ENCODE results near the gene KRT35.

The KRT35 gene

DNA sequence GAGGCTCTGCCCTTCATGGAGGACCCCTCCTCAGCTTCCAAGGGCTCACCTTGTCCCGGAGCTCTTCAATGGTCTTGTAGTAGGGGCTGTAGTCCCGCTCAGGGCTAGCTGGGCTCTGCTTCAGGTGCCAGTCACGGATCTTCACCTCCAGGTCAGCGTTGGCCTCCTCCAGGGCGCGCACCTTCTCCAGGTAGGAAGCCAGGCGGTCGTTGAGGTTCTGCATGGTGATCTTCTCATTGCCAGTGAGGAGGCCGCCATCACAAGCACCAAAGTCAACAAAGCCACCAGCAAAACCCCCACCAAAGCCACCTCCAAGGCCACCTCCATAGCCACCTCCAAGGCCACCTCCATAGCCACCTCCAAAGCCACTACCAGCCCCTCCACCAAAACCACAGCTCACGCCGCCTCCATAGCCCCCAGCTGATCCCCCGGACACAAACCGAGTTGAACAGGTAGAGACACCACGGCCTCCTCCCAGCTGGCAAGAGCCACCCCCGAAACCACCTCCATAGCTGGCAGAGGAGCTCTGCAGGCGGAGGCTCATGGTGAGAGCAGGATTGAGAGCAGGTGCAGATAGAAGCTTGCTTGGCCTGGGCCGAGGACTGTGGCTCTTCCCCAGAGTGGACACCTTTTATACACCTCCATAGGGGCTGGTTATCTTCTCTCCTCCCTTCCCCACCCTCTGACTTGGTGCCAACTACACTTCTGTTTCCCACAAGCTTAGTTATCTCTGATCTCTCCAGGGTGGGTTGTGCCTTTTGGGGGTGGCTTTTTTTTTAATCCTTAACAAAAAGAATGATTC, 24.3 kb upstream of the KRT35 start, which contains the start of gene KRT13:
KRT13 (minus strand) TSS at position 606 of the 802 bp plus-strand sequence; CDS start at position 544, 62 bp downstream.
- WGBS (ENCODE audit: extremely low coverage, insufficient coverage, insufficient read length), result no CpG with 5 or more reads among the region's 17 CpGs
- Histone ChIP-seq H3K36me3 (ENCODE audit: control insufficient read depth in 1 of 2, insufficient read depth in 2 of 2, low read length in 2 of 2) (no peaks in the 10 kb centered on the region), H3K18ac (ENCODE audit: low read length) (no peak within 1 kb of the TSS), H4K91ac (ENCODE audit: low read depth, low read length) (no peak within 1 kb of the TSS), H3K9me3 (ENCODE audit: insufficient read depth, low read depth, low read length) (peaks cover 1% of the 10 kb centered on the region), H3K4me1 (ENCODE audit: control insufficient read depth in 1 of 2, insufficient read depth in 2 of 2, low read length in 2 of 2) (peaks cover 0 to 6% of the 10 kb centered on the region in 2 experiments), H2AFZ (ENCODE audit: insufficient read depth, low read length, poor library complexity) (no peak within 1 kb of the TSS), H2BK120ac (ENCODE audit: insufficient read depth, low read length, poor library complexity) (no peak within 1 kb of the TSS), H3K27me3 (ENCODE audit: insufficient read depth, low read length) (no peaks in the 10 kb centered on the region), H3K4me2 (ENCODE audit: low read length) (no peak within 1 kb of the TSS), H3K9ac (ENCODE audit: low read length) (no peak within 1 kb of the TSS), H2AK5ac (ENCODE audit: low read length) (no peak within 1 kb of the TSS), H3K14ac (ENCODE audit: low read length) (no peak within 1 kb of the TSS), H2BK12ac (ENCODE audit: low read length) (no peak within 1 kb of the TSS), H3K79me1 (ENCODE audit: low read length) (no peaks in the 10 kb centered on the region), H2BK5ac (ENCODE audit: low read depth, low read length, poor library complexity) (no peak within 1 kb of the TSS), H4K8ac (ENCODE audit: low read depth, low read length) (no peak within 1 kb of the TSS), H3K23ac (ENCODE audit: low read length) (no peak within 1 kb of the TSS), H3K4ac (ENCODE audit: low read depth, low read length) (no peak within 1 kb of the TSS), H3K27ac (ENCODE audit: low read depth, low read length) (no peak within 1 kb of the TSS), H3K4me3 (ENCODE audit: low read depth, low read length) (no peak within 1 kb of the TSS), H3K79me2 (ENCODE audit: control insufficient read depth, insufficient read depth, low read length, poor library complexity) (no peaks in the 10 kb centered on the region), H4K12ac (ENCODE audit: low read depth, low read length) (no peak within 1 kb of the TSS)
- DNase-seq, result no peak

DNA sequence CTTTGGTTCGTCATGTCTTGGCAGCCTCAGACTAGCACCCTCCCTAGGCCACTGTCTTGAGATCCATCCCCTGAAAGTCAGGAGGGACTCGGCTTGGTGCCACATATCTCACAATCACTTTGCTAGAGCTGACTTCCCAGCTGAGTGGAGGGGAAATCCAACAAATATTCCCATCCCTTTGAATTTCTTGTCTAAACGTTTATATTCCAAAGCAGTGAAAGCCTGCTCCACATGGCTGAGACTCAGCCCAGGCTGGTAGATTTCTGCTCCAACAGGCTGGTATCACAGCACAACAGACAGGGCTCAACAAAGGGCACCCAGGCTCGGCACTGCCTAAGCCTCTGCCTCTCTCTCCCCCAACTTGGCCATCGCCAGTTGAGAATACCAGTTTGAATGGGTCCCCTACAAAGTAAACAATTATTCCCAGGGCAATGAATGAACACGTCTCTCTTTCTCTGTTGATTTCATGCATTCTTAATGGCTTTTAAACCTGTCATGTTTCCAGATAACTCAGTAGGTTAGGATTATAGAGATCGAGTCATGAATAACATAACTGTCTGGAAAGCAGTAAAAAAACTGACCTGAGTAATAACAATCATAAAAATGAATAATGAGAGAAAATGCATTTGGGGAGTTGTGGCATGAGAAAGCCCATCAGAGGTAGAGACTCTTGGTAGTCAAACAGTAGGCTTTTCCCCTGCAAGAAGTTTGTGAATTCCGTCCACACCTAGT, 23.5 kb upstream of the KRT35 start:
- H3K9me3 ChIP-seq (ENCODE audit: insufficient read depth, low read depth, low read length), result peaks cover 1% of the 10 kb centered on the region
- DNase-seq, result no peak
- H4K12ac ChIP-seq (ENCODE audit: low read depth, low read length), result no peak overlapping the region
- H3K79me1 ChIP-seq (ENCODE audit: low read length), result no peaks in the 10 kb centered on the region
- H3K4me3 ChIP-seq (ENCODE audit: low read depth, low read length), result no peak overlapping the region
- no CpG with 5 or more reads among the region's 8 CpGs for WGBS (ENCODE audit: extremely low coverage, insufficient coverage, insufficient read length)
- no peak overlapping the region for H3K23ac ChIP-seq (ENCODE audit: low read length)
- H2AK5ac ChIP-seq (ENCODE audit: low read length), result no peak overlapping the region
- H3K9ac ChIP-seq (ENCODE audit: low read length), result no peak overlapping the region
- H4K8ac ChIP-seq (ENCODE audit: low read depth, low read length), result no peak overlapping the region
- no peak overlapping the region for H3K14ac ChIP-seq (ENCODE audit: low read length)
- no peak overlapping the region for H2BK5ac ChIP-seq (ENCODE audit: low read depth, low read length, poor library complexity)
- peaks cover 0 to 11% of the 10 kb centered on the region in 2 experiments for H3K4me1 ChIP-seq (ENCODE audit: control insufficient read depth in 1 of 2, insufficient read depth in 2 of 2, low read length in 2 of 2)
- H2BK120ac ChIP-seq (ENCODE audit: insufficient read depth, low read length, poor library complexity), result no peak overlapping the region
- no peak overlapping the region for H3K4ac ChIP-seq (ENCODE audit: low read depth, low read length)
- no peaks in the 10 kb centered on the region for H3K27me3 ChIP-seq (ENCODE audit: insufficient read depth, low read length)
- no peak overlapping the region for H3K18ac ChIP-seq (ENCODE audit: low read length)
- H3K4me2 ChIP-seq (ENCODE audit: low read length), result no peak overlapping the region
- no peak overlapping the region for H2BK12ac ChIP-seq (ENCODE audit: low read length)
- H4K91ac ChIP-seq (ENCODE audit: low read depth, low read length), result no peak overlapping the region
- no peak overlapping the region for H2AFZ ChIP-seq (ENCODE audit: insufficient read depth, low read length, poor library complexity)
- no peak overlapping the region for H3K27ac ChIP-seq (ENCODE audit: low read depth, low read length)
- no peaks in the 10 kb centered on the region for H3K79me2 ChIP-seq (ENCODE audit: control insufficient read depth, insufficient read depth, low read length, poor library complexity)
- no peaks in the 10 kb centered on the region for H3K36me3 ChIP-seq (ENCODE audit: control insufficient read depth in 1 of 2, insufficient read depth in 2 of 2, low read length in 2 of 2)

DNA sequence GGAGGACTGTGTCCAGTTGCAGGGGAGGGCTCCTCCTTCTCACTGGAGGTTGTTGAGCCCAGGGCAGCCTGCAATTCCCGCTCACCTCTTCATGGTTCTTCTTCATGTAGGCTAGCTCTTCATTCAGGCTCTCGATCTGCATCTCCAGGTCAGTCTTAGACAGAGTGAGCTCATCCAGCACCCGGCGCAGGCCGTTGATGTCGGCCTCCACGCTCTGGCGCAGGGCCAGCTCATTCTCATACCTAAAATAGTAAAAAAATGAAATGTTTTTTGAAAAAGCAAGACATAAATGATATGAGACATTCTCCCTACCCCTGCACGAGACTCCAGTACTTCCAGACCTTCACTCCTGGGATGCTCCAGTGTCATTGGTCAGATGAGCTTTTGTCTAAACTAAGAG, 22.3 kb upstream of the KRT35 start:
- no peaks in the 10 kb centered on the region for H3K27me3 ChIP-seq (ENCODE audit: insufficient read depth, low read length)
- no peak overlapping the region for H4K12ac ChIP-seq (ENCODE audit: low read depth, low read length)
- no CpG with 5 or more reads among the region's 9 CpGs for WGBS (ENCODE audit: extremely low coverage, insufficient coverage, insufficient read length)
- no peak overlapping the region for H3K9ac ChIP-seq (ENCODE audit: low read length)
- no peak overlapping the region for H3K14ac ChIP-seq (ENCODE audit: low read length)
- no peak overlapping the region for H3K4me3 ChIP-seq (ENCODE audit: low read depth, low read length)
- no peaks in the 10 kb centered on the region for H3K79me2 ChIP-seq (ENCODE audit: control insufficient read depth, insufficient read depth, low read length, poor library complexity)
- no peak overlapping the region for H4K8ac ChIP-seq (ENCODE audit: low read depth, low read length)
- DNase-seq, result no peak
- peaks cover 0 to 11% of the 10 kb centered on the region in 2 experiments for H3K4me1 ChIP-seq (ENCODE audit: control insufficient read depth in 1 of 2, insufficient read depth in 2 of 2, low read length in 2 of 2)
- H3K23ac ChIP-seq (ENCODE audit: low read length), result no peak overlapping the region
- no peak overlapping the region for H3K4me2 ChIP-seq (ENCODE audit: low read length)
- no peak overlapping the region for H3K18ac ChIP-seq (ENCODE audit: low read length)
- H3K27ac ChIP-seq (ENCODE audit: low read depth, low read length), result no peak overlapping the region
- no peak overlapping the region for H2BK120ac ChIP-seq (ENCODE audit: insufficient read depth, low read length, poor library complexity)
- H3K79me1 ChIP-seq (ENCODE audit: low read length), result no peaks in the 10 kb centered on the region
- peaks cover 1% of the 10 kb centered on the region for H3K9me3 ChIP-seq (ENCODE audit: insufficient read depth, low read depth, low read length)
- no peak overlapping the region for H2BK5ac ChIP-seq (ENCODE audit: low read depth, low read length, poor library complexity)
- no peak overlapping the region for H2AK5ac ChIP-seq (ENCODE audit: low read length)
- no peak overlapping the region for H2BK12ac ChIP-seq (ENCODE audit: low read length)
- no peak overlapping the region for H2AFZ ChIP-seq (ENCODE audit: insufficient read depth, low read length, poor library complexity)
- H4K91ac ChIP-seq (ENCODE audit: low read depth, low read length), result no peak overlapping the region
- no peaks in the 10 kb centered on the region for H3K36me3 ChIP-seq (ENCODE audit: control insufficient read depth in 1 of 2, insufficient read depth in 2 of 2, low read length in 2 of 2)
- H3K4ac ChIP-seq (ENCODE audit: low read depth, low read length), result no peak overlapping the region

DNA sequence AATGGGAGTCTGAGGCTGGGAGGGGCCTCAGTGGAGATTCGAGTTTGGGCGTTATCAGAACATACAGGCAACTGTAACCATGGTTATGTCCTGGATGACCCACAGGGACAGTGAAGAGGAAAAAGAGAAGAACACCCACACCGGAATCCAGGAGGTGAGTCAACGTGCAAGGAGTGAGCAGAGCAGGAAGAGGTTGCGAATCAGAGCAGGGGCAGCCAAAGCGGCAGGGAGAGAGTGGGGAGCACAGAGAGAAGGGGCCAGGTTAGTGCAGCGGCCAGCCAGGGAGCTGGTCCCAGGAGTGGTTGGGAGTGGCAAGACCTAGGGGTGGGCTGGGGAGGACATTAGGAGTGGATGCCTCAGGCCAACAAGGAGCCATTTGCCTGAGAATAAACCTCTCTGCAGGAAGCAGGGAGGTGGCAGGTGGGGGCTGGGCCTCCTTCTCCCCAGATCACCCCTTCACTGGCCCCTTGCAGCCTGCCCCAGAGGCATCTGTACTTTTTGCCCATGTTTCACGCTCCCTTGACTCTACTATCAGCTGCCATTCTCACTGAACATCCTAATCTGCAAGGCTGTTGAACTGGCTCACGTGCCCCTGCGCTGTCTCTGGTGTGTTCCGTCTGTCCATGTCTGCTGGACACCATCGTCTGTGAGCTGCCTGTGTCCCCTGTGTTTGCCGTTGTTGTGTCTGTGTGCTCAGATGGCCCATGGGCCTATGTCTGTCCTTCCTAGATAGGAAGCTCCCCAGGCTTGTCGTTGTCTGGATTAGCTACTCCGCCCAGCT, 19.4 kb upstream of the KRT35 start:
- H2BK12ac ChIP-seq (ENCODE audit: low read length), result no peak overlapping the region
- H2AK5ac ChIP-seq (ENCODE audit: low read length), result no peak overlapping the region
- no CpG with 5 or more reads among the region's 15 CpGs for WGBS (ENCODE audit: extremely low coverage, insufficient coverage, insufficient read length)
- peaks cover 1% of the 10 kb centered on the region for H3K9me3 ChIP-seq (ENCODE audit: insufficient read depth, low read depth, low read length)
- no peak overlapping the region for H4K12ac ChIP-seq (ENCODE audit: low read depth, low read length)
- DNase-seq, result peak in 1 of 2 donors; percentile 44
- H3K18ac ChIP-seq (ENCODE audit: low read length), result no peak overlapping the region
- no peak overlapping the region for H2BK120ac ChIP-seq (ENCODE audit: insufficient read depth, low read length, poor library complexity)
- H2AFZ ChIP-seq (ENCODE audit: insufficient read depth, low read length, poor library complexity), result no peak overlapping the region
- H3K27ac ChIP-seq (ENCODE audit: low read depth, low read length), result no peak overlapping the region
- H4K91ac ChIP-seq (ENCODE audit: low read depth, low read length), result no peak overlapping the region
- H3K4me2 ChIP-seq (ENCODE audit: low read length), result no peak overlapping the region
- no peaks in the 10 kb centered on the region for H3K27me3 ChIP-seq (ENCODE audit: insufficient read depth, low read length)
- no peak overlapping the region for H2BK5ac ChIP-seq (ENCODE audit: low read depth, low read length, poor library complexity)
- H3K4me1 ChIP-seq (ENCODE audit: control insufficient read depth in 1 of 2, insufficient read depth in 2 of 2, low read length in 2 of 2), result peaks cover 0 to 9% of the 10 kb centered on the region in 2 experiments
- H4K8ac ChIP-seq (ENCODE audit: low read depth, low read length), result no peak overlapping the region
- no peak overlapping the region for H3K14ac ChIP-seq (ENCODE audit: low read length)
- H3K4me3 ChIP-seq (ENCODE audit: low read depth, low read length), result no peak overlapping the region
- H3K9ac ChIP-seq (ENCODE audit: low read length), result no peak overlapping the region
- no peak overlapping the region for H3K4ac ChIP-seq (ENCODE audit: low read depth, low read length)
- no peaks in the 10 kb centered on the region for H3K79me1 ChIP-seq (ENCODE audit: low read length)
- H3K23ac ChIP-seq (ENCODE audit: low read length), result no peak overlapping the region
- no peaks in the 10 kb centered on the region for H3K36me3 ChIP-seq (ENCODE audit: control insufficient read depth in 1 of 2, insufficient read depth in 2 of 2, low read length in 2 of 2)
- no peaks in the 10 kb centered on the region for H3K79me2 ChIP-seq (ENCODE audit: control insufficient read depth, insufficient read depth, low read length, poor library complexity)

Measured in trophoblast cell (in vitro differentiated cells and primary cell).